ENCODE measurements around the gene ADARB2. TPM values are rescaled to one million over a fixed set of nuclear protein-coding genes. Genes with fewer than 3 reads are reported as not detected.

ADARB2 gene
- total RNA-seq, 4 donors from 2014 or later = 8.4 to 23.2 (median 19.6) TPM

GRCh38 chr10:1600861-1601260, 136.5 kb downstream of the ADARB2 start:
- Histone ChIP-seq H3K4me3 (no peak overlapping the region), H3K4me1 (no peaks in the 10 kb centered on the region), H3K36me3 (no peaks in the 10 kb centered on the region), H3K27me3 (no peaks in the 10 kb centered on the region), H3K9me3 (no peaks in the 10 kb centered on the region), H3K27ac (no peak overlapping the region)
- TF ChIP-seq POLR2A (IDR thresholded peaks at IDR 0.05) = no peak
- DNase-seq (ENCODE audit: low spot score in 2 of 2) = no peak
- WGBS, 2 donors = 77 to 79% methylated on average over 9 of the region's 9 CpGs

GRCh38 chr10:1598393-1599153, 138.8 kb downstream of the ADARB2 start:
- 85 to 87% methylated on average over 20 of the region's 20 CpGs for WGBS, 2 donors
- no peak for DNase-seq (ENCODE audit: low spot score in 2 of 2)
- Histone ChIP-seq H3K4me1 (no peaks in the 10 kb centered on the region), H3K36me3 (no peaks in the 10 kb centered on the region), H3K27ac (no peak overlapping the region), H3K9me3 (no peaks in the 10 kb centered on the region), H3K27me3 (no peaks in the 10 kb centered on the region), H3K4me3 (no peak overlapping the region)
- TF ChIP-seq CTCF (IDR thresholded peaks at IDR 0.05) (no peak), EP300 (IDR thresholded peaks at IDR 0.05) (no peak), POLR2A (IDR thresholded peaks at IDR 0.05) (no peak)

- Histone ChIP-seq H3K27me3 (no peaks in the 10 kb centered on the region), H3K4me3 (no peak overlapping the region), H3K27ac (no peak overlapping the region), H3K4me1 (no peaks in the 10 kb centered on the region), H3K36me3 (no peaks in the 10 kb centered on the region), H3K9me3 (no peaks in the 10 kb centered on the region)
- no peak for TF ChIP-seq EP300 (IDR thresholded peaks at IDR 0.05)
- no peak for TF ChIP-seq POLR2A (IDR thresholded peaks at IDR 0.05)
- TF ChIP-seq CTCF (IDR thresholded peaks at IDR 0.05) = no peak
- DNase-seq (ENCODE audit: low spot score in 2 of 2) = no peak
- WGBS, 2 donors = 71 to 78% methylated on average over 1 of the region's 1 CpG
These were observed 139.8 kb downstream of the ADARB2 start for GRCh38 chr10:1597370-1598146.

GRCh38 chr10:1596482-1597099, 140.7 kb downstream of the ADARB2 start:
- DNase-seq (ENCODE audit: low spot score in 2 of 2) = no peak
- WGBS, 2 donors = 75 to 77% methylated on average over 18 of the region's 18 CpGs
- H3K27ac ChIP-seq = no peak overlapping the region
- no peaks in the 10 kb centered on the region for H3K9me3 ChIP-seq
- no peaks in the 10 kb centered on the region for H3K36me3 ChIP-seq
- TF ChIP-seq CTCF (IDR thresholded peaks at IDR 0.05) (no peak), POLR2A (IDR thresholded peaks at IDR 0.05) (no peak), EP300 (IDR thresholded peaks at IDR 0.05) (no peak)
- no peaks in the 10 kb centered on the region for H3K4me1 ChIP-seq
- no peaks in the 10 kb centered on the region for H3K27me3 ChIP-seq
- H3K4me3 ChIP-seq = no peak overlapping the region

GRCh38 chr10:1595726-1596125, 141.6 kb downstream of the ADARB2 start:
- Histone ChIP-seq H3K9me3 (no peaks in the 10 kb centered on the region), H3K27me3 (no peaks in the 10 kb centered on the region), H3K36me3 (no peaks in the 10 kb centered on the region), H3K27ac (no peak overlapping the region), H3K4me3 (no peak overlapping the region), H3K4me1 (no peaks in the 10 kb centered on the region)
- WGBS, 2 donors = 77 to 90% methylated on average over 5 of the region's 5 CpGs
- TF ChIP-seq EP300 (IDR thresholded peaks at IDR 0.05) (no peak), POLR2A (IDR thresholded peaks at IDR 0.05) (no peak), CTCF (IDR thresholded peaks at IDR 0.05) (no peak)
- DNase-seq (ENCODE audit: low spot score in 2 of 2) = no peak
